Stimulated activated CD8-positive, alpha-beta memory T cell treated with anti-CD3 and anti-CD28 coated beads, Interleukin-4, amount 100 ng/mL, for 48 hours (primary cell): ENCODE results near the gene MCTP1.

Source experiments
- DNase-seq: peaks from one replicate; pipeline ENCODE4 v3.0.0-alpha.2; 2020

The MCTP1 gene

DNA sequence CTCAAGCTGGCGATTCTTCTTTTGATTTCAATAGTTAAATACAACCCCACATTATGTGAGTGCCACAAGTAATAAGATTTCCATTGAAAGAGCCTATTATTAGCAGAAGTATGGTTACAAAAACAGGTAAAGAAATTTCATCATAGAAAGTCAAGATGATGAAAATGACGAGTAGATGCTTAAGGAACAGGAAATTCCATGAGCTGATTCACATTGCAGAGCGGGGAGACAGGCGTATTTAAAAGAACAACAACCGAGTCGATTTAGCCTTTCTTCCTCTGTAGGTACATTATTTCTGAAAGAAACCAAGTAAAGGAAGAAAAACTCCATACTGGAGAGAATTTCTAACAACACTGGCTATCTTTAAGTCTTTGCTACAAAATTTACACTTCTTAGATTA, 356.0 kb downstream of the MCTP1 start:
- no peak for DNase-seq

- no peak for DNase-seq
These were observed 364.3 kb downstream of the MCTP1 start for GRCh38 chr5:94920570-94920969.

DNA sequence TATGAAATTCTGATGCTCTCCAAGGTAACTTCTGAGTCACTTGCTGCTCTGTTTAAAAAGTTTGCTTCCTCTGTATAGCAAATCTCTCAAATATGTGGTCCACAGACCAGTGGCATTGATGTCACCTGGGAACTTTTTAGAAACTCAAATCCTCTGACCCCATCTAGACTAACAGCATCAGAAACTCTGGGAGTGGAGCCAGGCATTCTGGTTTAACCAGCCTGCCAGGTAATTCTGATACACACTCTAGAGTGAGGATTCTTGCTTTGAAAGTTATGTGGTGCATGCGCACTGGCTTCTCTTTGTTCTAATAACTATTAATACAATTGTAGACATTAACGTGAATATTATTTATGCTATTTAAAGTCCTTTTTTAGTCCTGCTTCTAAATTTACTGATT, 368.3 kb downstream of the MCTP1 start:
- no peak for DNase-seq

DNA sequence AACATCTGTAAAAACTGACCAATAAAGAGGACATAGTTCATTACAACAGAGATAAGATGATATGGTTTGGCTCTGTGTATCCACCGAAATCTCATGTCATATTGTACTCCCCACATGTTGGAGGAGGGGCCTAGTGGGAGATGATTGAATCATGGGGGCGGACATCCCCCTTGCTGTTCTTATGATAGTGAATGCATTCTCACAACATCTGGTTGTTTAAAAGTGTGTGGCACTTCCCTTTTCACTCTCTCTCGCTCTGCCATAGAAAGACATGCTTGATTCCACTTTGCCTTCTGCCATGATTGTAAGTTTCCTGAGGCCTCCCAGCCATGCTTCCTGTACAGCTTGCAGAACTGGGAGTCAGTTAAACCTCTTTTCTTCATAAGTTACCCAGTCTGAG, 373.6 kb downstream of the MCTP1 start:
- no peak for DNase-seq

DNA sequence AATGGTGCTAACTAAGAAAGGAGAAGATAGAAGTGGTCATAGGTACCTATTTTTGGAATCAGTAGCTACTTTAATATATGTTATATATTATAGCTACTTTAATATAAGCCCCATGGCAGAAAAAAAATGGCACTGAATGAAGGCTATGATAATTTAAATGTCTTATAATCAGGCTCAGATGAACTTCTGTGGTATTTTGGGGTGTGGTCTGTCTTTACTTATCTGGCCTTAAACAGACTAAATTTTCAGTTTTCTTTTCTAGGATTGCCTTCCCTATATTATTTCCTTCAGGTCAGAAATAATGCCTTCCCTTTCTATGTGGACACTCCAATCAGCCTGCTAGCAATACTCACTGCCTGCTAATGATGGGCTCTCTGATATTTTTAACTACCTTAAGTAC, 374.2 kb downstream of the MCTP1 start:
- no peak for DNase-seq

DNA sequence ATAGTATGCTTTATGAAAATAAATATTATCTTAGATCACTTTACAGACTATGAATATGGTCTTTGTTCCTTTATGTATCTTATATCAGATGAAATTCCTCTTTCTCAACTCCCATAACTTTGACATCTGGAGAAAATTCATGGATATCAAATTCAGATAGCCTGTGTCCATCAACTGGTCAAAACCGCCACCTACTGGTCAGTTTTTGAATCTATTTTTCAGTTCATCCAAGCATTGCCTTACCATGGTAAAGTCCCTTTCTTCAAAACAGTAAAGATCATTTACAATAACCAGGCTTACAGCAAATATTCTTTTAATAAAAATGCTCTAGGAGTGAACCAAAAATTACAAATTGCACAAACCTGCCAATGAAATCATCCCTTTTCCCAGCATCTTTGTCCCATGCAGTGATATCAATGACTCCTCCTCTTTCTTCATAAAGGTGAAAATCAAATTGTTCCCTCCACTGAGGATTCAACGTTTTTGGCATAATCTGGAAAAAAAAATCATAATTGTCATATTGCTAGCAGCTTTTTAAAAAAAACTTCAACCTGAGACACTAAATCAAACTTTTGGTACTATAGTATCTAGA, 375.9 kb downstream of the MCTP1 start:
- no peak for DNase-seq

DNA sequence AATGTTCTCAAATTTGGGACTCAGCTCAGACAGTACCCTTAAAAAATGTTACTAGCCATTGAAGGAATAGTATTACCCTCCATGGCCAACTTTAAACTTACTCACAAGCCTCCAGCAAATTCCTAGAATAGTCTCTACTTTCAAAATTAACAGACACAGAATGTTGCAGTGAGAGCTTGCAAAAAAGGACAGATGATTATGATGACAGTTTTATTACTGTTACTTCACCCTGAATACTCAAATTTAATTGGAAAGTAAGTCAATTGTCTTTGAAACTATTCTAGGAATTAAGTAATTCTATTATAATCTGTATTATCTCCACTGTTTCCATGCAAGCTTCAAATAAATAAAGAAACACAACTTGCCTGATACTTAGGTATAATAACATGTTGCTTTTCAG, 378.1 kb downstream of the MCTP1 start:
- DNase-seq = no peak

DNA sequence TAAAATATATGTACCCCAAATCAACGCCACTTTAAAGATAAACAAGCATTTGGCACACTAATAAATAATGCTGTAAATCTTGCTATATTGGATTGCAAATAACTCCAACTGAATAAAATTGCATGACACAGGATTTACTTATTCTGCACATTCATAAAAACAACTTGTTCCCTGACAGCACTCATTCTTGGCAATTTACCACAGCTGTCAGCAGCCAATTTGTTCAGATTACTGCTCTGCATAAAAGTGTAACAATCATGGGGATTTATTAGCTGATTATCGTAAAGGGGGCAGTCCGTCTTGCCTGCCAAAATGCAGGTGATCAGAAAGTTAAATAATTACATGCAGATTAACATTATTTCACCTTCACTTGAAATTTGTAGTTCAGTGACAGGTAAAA, 381.2 kb downstream of the MCTP1 start:
- DNase-seq = no peak

DNA sequence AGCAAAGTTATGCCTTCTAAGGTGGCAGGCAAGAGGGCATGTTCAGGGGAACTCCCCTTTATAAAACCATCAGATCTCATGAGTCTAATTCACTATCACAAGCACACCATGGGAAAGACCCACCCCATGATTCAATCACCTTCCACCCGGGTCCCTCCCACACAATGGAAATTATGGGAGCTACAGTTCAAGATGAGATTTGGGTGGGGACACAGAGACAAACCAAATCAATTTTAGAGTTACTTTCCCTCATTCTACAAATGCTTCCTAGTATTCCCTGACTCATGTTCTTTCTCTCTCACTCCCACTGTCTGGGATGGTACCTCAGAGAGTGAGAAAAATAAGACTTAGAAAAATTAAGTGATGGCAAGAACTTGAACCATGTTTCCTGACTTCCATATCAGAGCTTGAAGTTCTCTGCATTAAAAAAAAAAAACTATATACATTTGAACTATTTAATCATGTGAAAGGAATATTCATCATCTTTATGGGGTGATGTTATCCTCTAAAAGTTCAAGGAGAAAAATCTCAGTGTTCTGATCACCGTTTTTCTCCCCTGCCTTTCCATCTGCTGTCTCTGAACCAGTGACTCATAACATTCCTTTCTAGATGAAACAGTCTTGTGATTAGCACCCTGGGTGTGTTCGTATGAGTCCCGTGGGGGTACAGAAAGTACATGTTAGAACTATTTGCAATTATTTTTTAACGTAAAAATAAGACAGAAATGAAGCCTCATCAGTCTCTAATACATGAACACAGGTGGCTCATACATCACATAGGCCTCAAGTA, 383.5 kb downstream of the MCTP1 start:
- DNase-seq = no peak

GRCh38 chr5:94900006-94900505, 384.8 kb downstream of the MCTP1 start:
- DNase-seq = no peak

- DNase-seq = no peak
These were observed 391.3 kb downstream of the MCTP1 start for GRCh38 chr5:94893412-94894135.

DNA sequence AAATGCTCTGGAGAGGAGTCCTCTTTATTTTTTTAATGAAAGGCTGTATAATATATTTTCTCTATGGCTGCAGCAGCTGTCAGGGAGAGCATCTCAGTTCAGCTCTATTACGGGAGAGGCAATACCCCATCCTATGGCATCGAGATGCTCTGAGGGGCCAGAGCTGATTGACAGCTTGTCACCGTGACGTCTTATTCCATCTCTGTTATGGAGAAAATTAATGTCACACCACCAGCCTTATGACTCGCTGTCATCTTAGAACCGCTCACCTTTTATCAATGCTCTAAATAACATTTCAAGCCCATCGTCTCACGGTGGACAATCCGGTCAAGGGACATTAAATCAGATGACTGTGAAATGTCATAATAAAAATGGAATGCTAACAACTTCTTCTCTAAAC, 392.9 kb downstream of the MCTP1 start:
- DNase-seq = no peak

- no peak for DNase-seq
These were observed 393.3 kb downstream of the MCTP1 start for GRCh38 chr5:94891565-94891964.

DNA sequence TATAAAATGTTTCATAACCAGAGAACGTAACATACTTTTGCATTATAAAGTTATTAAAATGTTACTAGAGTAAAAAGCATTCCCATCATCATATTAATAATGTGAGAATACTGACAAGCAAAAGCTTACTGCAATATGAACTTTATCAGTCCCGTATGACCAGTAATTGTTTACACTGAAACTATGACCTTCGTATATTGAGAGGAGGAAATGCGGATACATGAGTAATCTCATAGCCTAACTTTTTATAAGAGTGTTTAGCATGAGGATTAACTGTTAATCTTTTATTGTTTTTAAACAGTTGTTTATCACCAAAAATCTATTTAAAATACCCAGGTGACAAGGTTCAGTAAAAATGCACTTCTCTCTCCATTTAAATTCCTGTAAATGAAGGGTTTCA, 394.0 kb downstream of the MCTP1 start:
- DNase-seq = no peak

- DNase-seq = no peak
These were observed 396.2 kb downstream of the MCTP1 start for GRCh38 chr5:94888674-94889073.

DNA sequence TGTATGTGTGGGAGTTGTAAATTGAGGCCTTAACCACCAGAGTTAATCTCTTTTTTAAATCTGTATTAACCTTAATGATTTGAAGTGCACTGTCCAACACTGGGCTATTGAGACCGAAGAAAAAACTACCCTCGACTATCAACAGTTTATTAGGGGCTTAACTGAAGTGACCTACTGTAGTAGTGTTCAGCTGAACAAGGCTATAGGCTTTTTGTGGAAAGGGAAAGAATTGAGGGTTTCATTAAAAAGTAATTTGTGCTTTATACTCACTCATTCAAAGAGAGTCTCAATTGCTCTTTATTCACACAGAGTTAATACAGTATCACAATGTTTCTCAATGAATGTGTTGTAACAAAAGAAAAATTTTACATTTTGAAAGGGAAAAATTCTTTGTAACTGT, 399.0 kb downstream of the MCTP1 start:
- no peak for DNase-seq

DNA sequence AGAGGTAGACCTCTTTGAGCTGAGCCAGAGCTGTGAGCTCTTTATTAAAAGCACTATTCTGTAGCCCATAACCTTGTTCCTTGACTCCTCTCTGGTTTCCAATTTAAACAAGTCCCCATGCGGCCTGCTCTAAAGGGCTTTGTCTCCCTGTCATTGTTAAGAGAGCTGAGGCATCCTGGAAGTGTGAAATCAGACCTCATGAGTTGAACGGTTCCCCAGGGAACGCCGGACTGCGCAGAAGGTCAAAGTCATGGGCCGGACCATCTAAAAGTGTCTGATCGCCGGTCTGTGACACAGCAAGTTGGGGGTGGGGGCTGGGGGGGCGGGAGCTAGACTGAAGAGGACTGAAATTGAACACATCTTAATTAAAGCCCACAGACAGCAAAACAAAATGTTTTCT, 400.6 kb downstream of the MCTP1 start:
- no peak for DNase-seq

DNA sequence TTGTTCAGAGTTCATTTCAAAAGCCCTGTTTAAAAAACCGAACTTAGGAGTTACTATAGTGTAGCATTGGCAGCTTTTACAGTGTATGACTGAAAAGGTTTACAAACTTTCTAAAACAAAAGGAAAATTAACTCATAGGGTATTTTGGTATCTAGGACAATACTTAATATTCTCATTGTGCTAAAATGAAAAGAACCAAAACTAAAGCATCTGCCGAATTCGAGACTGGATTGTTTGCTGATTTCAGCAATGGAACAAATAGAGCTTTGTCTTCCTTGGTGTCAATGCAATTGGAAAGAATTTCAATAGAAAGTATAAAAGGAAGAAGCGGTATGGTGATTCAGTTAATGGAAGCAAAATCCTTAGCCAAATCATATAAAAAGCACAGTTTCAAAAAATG, 412.4 kb downstream of the MCTP1 start:
- no peak for DNase-seq

DNA sequence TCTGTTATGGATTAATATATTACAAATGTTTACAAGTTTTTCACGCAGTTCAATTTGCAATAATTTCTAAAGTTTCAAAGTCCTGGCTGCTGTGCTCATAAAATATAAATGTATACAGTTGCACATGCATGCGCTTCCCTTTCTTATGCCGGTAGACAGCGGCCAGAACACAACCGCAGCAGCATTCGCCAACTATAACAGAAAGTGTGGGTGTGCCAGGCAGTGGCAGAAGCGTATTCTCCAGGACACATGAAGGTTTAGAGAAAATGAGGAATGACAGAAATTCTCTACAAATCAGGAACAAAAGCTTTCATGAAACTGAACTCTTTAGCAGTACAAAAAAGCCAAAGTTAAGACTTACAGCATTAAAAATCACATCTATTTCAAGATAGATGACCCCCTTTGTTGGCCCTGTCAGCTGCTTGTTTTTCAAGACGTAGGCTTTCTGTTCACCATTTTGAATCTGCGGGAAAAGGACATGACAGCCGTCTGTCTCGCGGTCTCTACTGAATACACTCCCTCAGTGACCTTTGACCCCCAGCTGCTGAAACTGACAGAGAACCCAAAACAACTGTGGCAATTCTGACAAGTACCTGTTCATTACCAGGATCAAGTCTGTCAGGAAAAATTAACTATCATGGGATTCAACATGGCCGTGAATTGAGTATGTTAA, 414.2 kb downstream of the MCTP1 start:
- DNase-seq = no peak

GRCh38 chr5:94869921-94870320, 415.0 kb downstream of the MCTP1 start:
- DNase-seq = no peak

GRCh38 chr5:94863951-94864350, 420.9 kb downstream of the MCTP1 start:
- no peak for DNase-seq

DNA sequence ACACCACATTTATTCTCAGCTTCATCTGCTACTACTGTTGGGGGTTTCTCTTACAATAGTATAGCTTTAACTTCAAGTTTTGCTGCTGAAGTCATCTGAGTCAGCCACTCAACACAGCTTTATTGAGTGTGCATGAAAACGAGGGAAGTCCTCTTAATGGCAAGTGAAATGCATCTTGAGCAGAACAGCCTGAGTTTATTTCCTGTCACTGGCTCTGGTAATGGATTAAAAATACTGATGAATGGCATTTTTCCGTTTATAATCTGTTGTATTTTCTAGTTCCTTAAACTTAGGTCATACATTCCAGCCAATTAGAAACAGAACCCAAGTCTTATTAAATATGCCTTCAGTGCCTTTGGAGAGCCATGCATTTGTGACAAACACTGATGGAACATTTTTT, 427.8 kb downstream of the MCTP1 start:
- DNase-seq = no peak

DNA sequence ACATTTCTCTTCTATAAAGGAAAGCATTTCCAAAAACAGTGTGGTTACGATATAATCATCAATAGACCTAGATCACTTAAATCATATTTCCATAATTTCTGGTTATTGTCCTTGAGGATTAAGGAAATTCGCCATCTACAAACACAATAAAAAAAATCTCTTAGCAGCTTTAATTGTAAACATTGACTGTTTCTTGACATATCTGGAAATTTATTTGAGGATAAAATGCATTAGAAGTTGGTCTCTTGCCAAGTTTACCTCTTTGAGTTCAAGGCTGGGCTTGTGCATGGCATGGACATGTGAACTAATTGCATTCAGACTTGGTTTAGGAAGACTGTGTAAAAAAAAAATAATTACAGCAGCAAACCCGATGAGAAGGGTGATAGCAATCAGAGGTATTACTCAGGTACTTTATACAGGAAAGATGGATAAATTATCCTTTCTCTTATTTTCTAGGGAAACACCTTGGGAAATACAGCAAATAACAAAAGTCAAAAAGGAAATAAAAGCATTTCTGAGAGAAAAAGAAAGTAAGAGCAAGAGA, 428.6 kb downstream of the MCTP1 start:
- no peak for DNase-seq
